Measurements from ENCODE around the gene CLDN6.

Gene CLDN6

DNA sequence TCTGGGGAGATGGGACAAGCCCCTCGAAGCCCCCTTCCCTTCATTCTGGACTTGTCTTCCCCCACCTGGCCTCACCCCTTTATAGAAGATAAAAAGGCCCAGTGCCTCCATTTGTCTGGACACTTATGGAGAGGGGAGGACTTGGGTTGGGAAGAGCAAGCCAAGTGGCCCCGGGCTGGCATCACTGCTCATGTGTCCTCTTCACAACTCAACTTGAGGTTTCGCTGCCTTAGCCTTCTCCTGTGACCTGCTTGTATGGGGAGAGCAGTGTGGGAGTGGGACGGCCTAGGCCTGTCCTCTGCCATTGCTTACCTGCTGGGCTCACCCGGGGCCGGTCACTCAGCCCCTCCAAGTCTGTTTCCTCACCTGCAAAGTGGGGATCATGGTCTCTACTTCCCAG is 47.4 kb downstream of the CLDN6 start:
- no peak for DNase-seq (ENCODE audit: low read depth)

DNA sequence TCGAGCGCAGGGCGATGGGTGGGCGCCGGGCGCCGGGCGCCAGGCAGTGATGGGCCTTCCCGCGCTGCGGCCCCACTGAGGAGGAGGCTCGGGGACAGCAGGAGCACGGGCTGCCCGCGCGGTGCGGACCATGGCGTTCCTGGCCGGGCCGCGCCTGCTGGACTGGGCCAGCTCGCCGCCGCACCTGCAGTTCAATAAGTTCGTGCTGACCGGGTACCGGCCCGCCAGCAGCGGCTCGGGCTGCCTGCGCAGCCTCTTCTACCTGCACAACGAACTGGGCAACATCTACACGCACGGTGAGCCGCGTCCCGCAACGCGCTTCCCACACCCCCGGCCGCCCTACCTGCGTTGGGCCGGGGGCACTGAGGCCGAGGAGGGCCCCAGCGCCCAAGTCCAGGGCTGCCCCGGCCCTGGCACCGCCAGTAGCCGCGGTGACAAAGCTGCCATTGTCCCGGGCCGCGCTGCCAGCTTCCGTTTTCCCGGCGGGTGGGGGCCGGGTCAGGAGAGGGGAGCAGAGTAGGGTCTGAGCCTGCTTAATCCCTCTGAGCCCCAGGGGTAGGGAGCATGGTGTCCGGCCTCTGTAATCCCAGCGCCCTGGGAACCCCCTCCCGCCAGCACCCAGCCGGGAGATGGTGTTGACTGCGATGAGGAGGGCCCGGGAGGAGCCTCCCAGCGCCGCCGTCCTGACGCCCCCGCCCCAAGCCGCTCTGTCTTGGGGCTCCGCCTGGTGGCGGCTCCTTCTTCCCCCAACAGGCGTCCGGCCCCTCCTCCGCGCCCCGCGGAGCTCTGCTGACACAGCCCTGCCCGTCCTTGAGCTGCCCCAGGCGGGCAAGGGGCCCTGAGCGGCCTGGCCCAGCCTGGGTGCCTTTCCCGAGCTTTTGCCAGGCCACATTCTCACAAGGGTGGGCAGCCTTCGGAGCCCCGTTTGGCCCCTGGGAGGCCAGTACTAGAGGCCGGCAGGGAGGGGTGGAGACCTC is 48.1 kb downstream of the CLDN6 start:
- peak; percentile 89 for DNase-seq (ENCODE audit: low read depth)

DNA sequence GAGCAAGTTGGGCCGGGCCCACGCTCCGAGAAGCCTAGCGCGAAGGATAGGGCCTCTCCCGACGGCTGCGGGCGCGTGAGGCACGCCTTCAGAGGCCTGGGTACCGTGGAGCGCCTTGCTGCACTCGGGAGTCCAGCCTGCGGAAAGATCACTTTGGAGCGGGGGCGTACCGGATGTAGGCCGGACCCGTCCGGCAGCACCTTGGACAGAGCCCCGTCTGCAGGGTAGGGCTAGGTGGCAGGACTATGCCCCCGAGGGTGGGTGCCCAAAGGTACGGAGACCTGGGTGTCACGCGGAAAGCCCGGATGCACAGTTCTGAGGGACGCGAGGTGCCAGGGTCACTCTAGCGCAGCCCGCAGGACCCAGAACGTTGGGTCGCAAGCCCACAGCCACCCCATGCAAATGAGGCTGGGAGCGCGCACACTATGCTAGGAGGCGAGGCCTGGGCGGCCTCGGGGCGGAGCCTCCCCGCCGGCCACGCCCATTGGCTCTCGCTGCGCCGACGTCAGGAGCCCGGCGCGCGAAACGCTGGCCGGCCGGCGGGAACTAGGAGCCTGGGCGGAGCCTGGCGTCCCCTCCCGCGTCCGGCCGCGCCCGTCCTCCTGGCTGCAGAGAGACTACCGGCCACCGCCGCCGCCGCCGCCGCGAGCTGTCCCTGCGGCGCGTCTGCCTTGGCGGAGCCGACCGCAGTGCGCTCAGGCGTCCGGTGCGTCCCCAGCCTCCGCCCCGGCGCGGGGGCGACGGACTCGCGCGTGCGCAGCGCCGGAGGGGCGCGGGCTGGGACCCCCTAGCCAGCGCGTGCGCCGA is 49.0 kb downstream of the CLDN6 start, which contains the start of gene PAQR4:
Gene PAQR4 (plus strand): TSS at position 611 of the 807 bp plus-strand sequence. CDS start 327 bp downstream, outside the sequence.
- peak; percentile 88 for DNase-seq (ENCODE audit: low read depth)

DNA sequence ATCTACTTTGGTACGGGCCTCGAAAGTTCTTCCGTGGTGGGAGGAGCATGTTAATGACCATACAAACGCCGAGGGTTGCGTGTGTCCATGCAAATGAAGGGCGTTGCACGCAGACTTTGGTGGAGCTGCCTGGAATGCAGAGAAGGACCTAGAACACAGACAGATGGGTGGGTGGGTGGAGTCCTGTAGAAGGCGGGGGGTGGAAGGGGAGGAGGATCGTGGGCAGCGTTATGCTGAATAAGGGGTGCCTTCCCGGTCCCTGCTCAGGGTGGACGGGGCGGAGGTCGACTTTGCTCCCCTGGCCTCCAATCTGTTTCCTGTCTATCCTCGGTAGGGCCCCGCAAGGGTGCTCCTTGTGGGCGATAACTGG is 49.6 kb downstream of the CLDN6 start:
- DNase-seq (ENCODE audit: low read depth): no peak

DNA sequence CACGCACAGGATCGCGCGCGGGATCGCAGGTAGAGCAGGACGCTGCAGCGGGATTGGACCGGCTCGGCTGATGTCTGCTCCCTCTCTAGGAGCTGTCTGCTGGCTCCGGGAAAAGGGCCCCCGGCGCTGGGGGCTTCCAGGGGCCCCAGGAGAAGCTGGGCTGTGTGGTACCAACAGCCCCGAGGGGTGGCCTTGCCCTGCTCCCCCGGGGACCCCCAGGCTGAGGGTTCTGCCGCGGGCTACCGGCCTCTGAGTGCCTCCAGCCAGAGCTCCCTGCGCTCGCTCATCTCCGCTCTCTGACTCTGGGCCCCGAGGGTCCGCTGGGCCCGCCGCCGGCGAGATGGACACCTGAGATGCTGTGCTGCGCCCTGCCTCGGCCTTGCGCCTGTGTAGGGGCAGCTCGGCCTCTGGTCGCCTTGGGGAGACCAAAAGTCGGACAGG is 50.2 kb downstream of the CLDN6 start:
- no peak for DNase-seq (ENCODE audit: low read depth)

DNA sequence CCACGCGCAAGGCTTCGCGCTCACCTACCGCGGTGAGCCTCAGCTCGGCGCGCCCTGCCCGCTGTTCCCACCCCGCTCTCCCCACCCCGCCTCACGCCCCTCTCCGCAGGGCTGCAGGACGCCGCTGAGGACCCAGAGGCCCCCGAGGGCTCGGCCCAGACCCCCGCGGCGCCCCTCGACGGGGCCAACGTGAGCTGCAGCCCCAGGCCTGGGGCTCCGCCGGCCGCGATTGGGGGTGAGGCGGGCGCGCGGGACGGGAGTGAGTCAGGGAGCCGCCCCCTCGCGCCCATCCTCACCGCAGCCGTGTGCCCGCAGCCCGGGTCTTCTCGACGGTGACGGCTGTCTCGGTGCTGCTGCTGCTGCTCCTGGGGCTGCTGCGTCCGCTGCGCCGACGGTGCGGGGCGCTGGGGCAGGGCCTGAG is 50.8 kb downstream of the CLDN6 start:
- DNase-seq (ENCODE audit: low read depth): no peak

DNA sequence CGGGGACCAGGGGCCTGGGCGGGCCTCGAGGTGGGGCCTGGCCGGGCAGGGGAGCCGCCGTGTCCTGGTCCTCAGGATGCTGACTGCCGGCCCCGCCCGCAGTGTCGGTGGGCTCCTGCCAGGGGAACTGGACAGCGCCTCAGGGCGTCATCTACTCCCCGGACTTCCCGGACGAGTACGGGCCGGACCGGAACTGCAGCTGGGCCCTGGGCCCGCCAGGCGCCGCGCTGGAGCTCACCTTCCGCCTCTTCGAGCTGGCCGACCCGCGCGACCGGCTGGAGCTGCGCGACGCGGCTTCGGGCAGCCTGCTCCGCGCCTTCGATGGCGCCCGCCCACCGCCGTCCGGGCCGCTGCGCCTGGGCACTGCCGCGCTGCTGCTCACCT is 51.2 kb downstream of the CLDN6 start:
- no peak for DNase-seq (ENCODE audit: low read depth)

DNA sequence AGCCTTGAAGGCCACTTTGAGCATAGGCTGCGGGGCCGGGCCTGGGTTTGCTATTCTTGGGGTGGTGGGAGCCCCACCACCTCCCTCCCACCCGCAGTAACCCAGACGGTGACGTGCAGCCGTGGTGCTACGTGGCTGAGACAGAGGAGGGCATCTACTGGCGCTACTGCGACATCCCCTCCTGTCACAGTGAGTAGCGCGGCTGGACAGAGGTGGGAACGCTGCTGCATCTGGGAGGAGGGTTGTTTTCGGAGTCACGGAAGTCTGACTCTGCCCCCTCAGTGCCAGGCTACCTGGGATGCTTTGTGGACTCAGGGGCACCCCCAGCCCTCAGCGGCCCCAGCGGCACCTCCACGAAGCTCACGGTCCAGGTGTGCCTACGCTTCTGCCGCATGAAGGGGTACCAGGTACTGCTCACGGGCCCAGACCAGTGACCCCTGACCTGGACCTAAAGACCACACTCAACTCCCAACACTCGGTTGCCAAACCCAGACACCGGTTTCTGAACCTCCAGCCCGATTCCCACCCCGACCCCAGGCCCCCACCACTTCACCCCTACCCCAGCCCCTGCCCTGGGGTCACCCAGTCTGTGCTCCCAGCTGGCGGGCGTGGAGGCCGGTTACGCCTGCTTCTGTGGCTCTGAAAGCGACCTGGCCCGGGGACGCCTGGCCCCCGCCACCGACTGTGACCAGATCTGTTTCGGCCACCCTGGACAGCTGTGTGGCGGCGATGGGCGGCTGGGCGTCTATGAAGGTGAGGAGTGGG is 51.8 kb downstream of the CLDN6 start:
- no peak for DNase-seq (ENCODE audit: low read depth)

Measured in activated T-cell treated with anti-CD3 and anti-CD28 coated beads for 48 hours (primary cell).